ENCODE results near the gene VAC14.
A peak's percentile ranks its signal among the peaks of the same experiment; 100 is the strongest.
"Not testable (repeated sequence)": the region's sequence is repeated elsewhere in the genome, so short reads cannot be mapped to it uniquely, and the experiment has no call there.

VAC14 gene

DNA sequence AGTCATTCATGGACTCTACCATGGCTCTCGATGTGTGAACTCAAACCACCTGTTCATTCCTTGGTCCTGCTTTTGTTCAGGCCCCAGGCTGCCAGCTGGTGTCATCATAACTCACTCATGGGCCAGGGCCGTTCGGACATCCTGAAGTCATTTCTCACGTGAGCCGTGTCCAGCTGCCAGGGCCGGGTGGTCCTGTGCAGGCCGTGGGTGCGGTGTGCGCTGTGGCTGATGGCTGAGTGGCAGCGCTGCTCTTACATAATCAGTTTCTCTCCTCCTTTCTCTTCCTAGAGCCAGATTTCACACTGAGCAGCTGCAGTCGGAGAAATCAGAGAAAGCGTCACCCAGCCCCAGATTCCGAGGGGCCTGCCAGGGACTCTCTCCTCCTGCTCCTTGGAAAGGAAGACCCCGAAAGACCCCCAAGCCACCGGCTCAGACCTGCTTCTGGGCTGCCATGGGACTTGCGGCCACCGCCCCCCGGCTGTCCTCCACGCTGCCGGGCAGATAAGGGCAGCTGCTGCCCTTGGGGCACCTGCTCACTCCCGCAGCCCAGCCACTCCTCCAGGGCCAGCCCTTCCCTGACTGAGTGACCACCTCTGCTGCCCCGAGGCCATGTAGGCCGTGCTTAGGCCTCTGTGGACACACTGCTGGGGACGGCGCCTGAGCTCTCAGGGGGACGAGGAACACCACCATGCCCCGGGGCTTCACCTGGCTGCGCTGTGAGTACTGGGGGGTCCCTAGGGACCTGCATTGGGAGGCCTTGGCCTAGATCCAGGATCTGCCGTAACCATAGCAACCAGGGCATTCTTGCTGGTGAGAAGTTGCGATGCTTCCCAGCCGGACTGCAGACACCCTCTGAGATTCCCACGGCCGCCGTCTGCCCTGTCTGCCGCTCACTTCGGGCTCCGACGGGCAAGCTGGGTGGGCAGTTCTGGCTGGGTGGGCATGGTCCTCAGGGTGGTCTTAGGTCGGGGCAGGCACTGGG, 154.4 kb downstream of the VAC14 start, which contains the start of gene IL34:
TSS of gene IL34 (plus strand) at position 300 of the 982 bp plus-strand sequence. CDS start at position 689, 389 bp downstream.
- no peaks in the 10 kb centered on the region for H3K27me3 ChIP-seq (ENCODE audit: control insufficient read depth, insufficient read depth, low read length)
- H3K9ac ChIP-seq (ENCODE audit: low read depth, low read length), result peak within 1 kb of the TSS; percentile 29
- H3K36me3 ChIP-seq (ENCODE audit: insufficient read depth, low read length), result no peaks in the 10 kb centered on the region
- H3K4me3 ChIP-seq (ENCODE audit: low read length), result peak within 1 kb of the TSS; percentile 19
- H3K4me1 ChIP-seq (ENCODE audit: control insufficient read depth, insufficient read depth, low read length), result peaks cover 25% of the 10 kb centered on the region
- no peaks in the 10 kb centered on the region for H3K9me3 ChIP-seq (replicated peaks; ENCODE audit: low read length)
- peak within 1 kb of the TSS; percentile 45 for H3K4me2 ChIP-seq (ENCODE audit: low read length)

GRCh38 chr16:70644763-70645597, 156.0 kb downstream of the VAC14 start:
- H3K4me1 ChIP-seq (ENCODE audit: control insufficient read depth, insufficient read depth, low read length), result peaks cover 22% of the 10 kb centered on the region
- no peak overlapping the region for H3K4me2 ChIP-seq (ENCODE audit: low read length)
- H3K36me3 ChIP-seq (ENCODE audit: insufficient read depth, low read length), result no peaks in the 10 kb centered on the region
- H3K4me3 ChIP-seq (ENCODE audit: low read length), result no peak overlapping the region
- H3K9ac ChIP-seq (ENCODE audit: low read depth, low read length), result no peak overlapping the region
- no peaks in the 10 kb centered on the region for H3K27me3 ChIP-seq (ENCODE audit: control insufficient read depth, insufficient read depth, low read length)
- no peaks in the 10 kb centered on the region for H3K9me3 ChIP-seq (replicated peaks; ENCODE audit: low read length)

GRCh38 chr16:70643264-70643663, 157.7 kb downstream of the VAC14 start:
- not testable (repeated sequence) for H3K36me3 ChIP-seq (ENCODE audit: insufficient read depth, low read length); H3K9ac ChIP-seq (ENCODE audit: low read depth, low read length); H3K4me3 ChIP-seq (ENCODE audit: low read length); H3K27me3 ChIP-seq (ENCODE audit: control insufficient read depth, insufficient read depth, low read length); H3K4me2 ChIP-seq (ENCODE audit: low read length); H3K9me3 ChIP-seq (replicated peaks; ENCODE audit: low read length)
- peaks cover 32% of the 10 kb centered on the region for H3K4me1 ChIP-seq (ENCODE audit: control insufficient read depth, insufficient read depth, low read length)

DNA sequence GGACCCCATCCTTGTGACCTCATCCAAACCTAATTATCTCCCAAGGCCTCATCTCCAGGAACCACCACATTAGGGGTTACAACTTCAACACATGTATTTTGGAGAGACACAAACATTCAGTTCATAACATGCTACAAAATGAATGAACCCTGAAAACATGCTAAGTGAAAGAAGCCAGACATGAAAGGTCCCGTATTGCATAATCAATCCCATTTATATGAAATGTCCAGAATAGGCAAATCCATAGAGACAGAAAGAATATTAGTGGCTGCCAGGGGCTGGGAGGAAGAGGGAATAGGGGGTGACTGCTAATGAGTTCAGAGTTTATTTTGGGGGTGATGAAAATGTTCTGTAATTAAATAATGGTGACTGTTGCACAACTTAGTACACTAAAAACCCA, 158.3 kb downstream of the VAC14 start:
- Histone ChIP-seq H3K36me3 (ENCODE audit: insufficient read depth, low read length) (no peaks in the 10 kb centered on the region), H3K4me3 (ENCODE audit: low read length) (no peak overlapping the region), H3K9me3 (replicated peaks; ENCODE audit: low read length) (no peaks in the 10 kb centered on the region), H3K9ac (ENCODE audit: low read depth, low read length) (no peak overlapping the region), H3K27me3 (ENCODE audit: control insufficient read depth, insufficient read depth, low read length) (no peaks in the 10 kb centered on the region), H3K4me1 (ENCODE audit: control insufficient read depth, insufficient read depth, low read length) (peaks cover 30% of the 10 kb centered on the region), H3K4me2 (ENCODE audit: low read length) (no peak overlapping the region)

GRCh38 chr16:70638814-70639792, 161.9 kb downstream of the VAC14 start:
- Histone ChIP-seq H3K4me1 (ENCODE audit: control insufficient read depth, insufficient read depth, low read length) (peaks cover 32% of the 10 kb centered on the region), H3K9ac (ENCODE audit: low read depth, low read length) (no peak overlapping the region), H3K4me3 (ENCODE audit: low read length) (no peak overlapping the region), H3K36me3 (ENCODE audit: insufficient read depth, low read length) (no peaks in the 10 kb centered on the region), H3K4me2 (ENCODE audit: low read length) (peak overlapping the region; percentile 17), H3K9me3 (replicated peaks; ENCODE audit: low read length) (no peaks in the 10 kb centered on the region), H3K27me3 (ENCODE audit: control insufficient read depth, insufficient read depth, low read length) (no peaks in the 10 kb centered on the region)

All from skeletal muscle satellite cell (primary cell).